HL-60/S4 treated with retinoic acid at 250 ng/mL for 4 days and 3 days (cell line): ENCODE results near the gene VSIG10.
"Not testable (repeated sequence)": the region's sequence is repeated elsewhere in the genome, so short reads cannot be mapped to it uniquely, and the experiment has no call there.

Experiments
- in situ Hi-C: fragments of 300-500 bp; cut with MboI; formaldehyde crosslinking; loops from 2 replicates; pipeline ENCODE4 v1.7.0; 2022; ENCODE audit warnings: low sequenced_read_pairs

The VSIG10 gene

DNA sequence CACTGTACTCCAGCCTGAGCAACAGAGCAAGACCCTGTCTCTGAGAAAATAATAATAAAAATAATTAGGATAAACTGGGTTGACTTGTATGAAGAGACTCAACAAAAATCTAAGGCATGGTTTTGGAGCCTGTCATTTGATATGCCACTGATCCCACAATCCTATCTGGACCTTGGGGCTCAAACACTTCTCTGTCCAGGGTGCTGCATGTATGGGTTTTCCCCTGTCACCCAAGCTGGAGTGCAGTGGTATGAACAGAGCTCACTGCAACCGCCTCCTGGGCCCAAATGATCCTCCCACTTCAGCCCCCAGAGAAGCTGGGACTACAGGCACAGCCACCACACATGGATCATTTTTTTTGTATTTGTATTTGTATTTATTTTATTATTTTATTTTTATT lies 5.3 kb upstream of the VSIG10 start:
- in situ Hi-C loops: no loop called here

DNA sequence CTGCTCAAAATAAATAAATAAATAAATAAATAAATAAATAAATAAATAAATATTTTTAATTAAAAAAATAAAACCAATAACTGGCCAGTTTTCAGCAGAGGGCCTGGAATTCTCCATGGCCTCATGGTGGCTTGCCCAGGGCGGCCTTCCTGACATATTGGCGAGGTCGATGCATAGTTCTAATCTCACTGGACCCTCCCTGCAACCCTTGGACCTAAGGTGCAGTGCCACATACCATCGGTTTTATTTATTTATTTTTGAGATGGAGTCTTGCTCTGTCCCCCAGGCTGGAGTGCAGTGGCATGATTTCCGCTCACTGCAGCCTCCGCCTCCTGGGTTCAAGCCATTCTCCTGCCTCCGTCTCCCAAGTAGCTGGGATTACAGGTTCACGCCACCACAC lies 3.9 kb upstream of the VSIG10 start:
- in situ Hi-C loops: no loop called here

DNA sequence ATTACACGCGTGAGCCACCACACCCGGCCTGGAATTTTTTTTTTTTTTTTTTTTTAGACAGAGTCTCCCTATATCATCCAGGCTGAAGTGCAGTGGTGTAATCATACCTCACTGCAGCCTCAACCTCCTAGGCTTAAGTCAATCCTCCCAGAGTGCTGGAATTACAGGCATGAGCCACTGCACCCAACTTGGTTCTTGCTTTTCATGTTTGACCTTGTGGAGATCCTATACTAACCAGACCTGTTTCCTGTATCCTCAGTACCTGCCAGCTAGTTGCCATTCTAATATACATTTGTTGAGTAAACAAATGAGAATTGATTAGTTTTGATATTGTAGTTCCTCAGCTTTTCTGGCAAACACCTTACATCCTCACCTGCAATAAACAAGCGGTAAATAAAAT lies 3.2 kb upstream of the VSIG10 start:
- in situ Hi-C loops: no loop called here

DNA sequence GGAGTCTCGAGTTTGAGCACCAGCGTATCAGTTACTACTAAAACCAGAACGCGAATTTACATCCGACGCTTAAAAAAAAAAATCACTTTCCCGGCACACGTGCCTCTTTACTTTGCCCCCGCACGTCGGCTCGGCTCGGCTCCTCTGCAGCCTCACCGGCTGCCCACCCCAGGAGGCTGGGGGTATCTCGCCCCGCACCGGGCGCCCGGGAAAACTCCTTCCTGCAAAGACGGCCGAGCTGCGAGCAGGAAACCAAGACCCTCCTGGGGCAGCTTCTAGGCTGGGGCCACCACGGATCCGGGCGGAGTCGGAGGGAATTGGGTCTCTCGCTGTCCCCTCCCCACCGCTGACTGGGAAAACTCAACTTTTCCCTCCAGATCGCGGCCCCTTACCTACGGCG lies 610 bp downstream of the VSIG10 start:
- in situ Hi-C loops: no loop called here

DNA sequence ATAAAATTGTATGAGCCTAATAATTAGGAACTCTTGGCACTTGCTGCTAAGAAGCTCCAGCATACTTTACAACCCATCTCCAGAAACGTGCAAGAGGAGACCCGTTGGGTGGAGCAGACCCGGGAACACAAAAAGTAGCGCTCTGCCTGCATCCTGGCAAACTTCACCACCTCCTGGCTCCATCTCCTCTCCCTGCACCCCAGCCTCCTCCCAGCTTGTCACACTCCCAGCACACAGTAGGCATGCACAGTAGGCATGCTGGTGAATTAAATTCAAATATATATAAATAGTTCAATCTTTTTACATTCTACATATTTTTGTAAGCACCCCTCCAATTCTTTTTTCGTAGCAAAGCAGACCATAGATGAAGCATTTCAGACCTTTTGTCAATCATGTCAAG lies 1.2 kb downstream of the VSIG10 start:
- in situ Hi-C loops: no loop called here

DNA sequence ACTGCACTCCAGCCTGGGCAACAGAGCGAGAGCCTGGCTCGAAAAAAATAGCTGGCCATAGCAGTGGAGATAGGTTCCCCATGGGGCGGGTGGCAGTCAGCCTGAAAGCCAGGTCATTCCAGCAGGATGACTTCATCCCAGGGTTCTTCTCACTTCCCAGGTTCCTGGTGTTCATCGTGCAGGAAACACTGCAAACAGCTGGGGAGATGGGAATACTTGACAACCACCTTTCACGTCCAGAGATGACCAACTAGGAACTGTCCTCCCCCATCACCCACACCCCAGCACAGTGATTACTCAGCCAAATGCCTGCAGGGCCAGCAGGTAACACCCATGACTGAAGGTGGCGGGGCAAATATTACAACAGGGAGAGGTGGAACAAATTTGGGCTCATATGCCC lies 1.7 kb downstream of the VSIG10 start:
- in situ Hi-C loops: no loop called here

DNA sequence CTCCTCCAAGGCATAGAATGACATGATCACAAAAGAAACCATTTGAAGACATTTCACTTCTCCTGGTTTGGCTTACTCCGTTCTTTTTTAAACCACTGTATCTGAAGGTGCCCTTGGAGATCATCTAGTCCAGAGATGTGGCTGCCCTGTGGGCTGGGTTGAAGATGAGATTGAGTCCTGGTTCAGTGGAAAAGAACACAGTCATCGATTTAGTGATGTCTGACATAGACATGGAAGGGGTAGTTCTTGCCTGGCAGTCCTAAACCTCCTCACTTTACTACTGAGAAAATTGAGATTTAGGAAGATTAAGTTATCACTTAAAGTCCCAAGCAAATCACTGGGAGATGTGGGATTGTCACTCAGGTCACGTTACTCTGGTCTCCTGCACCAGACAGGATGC lies 2.8 kb downstream of the VSIG10 start:
- in situ Hi-C loops: no loop called here

DNA sequence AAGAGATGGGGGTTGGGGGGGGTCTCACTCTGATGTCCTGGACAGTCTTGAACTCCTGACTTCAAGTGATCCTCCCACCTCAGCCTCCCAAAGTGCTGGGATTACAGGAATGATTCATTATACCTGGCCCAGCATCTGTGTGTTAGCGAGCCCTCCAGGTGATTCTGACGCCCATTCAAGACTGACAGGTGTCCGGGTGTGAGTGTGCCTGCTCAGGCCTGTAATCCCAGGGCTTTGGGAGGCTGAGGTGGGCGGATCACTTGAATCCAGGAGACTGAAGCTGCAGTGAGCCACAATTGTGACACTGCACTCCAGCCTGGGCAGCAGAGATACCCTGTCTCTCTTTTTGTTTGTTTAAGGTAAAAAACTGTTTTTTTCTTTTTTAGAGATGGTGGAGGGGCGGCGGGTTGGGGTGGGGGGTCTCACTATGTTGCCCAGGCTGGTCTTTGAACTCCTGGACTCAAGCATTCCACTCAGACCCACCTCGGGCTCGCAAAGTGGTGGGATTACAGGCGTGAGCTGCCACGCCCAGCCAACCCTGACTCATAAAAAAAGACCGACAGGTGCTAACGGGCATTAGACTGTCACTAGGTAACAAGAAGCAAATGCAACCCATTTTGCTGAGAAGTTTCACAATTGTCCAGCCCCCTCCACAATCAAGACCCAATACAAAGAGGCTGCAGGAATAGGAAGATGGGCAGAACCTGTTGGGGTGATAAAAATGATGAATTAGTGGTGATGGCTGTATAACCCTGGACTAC lies 4.7 kb downstream of the VSIG10 start:
- in situ Hi-C loops: no loop called here

DNA sequence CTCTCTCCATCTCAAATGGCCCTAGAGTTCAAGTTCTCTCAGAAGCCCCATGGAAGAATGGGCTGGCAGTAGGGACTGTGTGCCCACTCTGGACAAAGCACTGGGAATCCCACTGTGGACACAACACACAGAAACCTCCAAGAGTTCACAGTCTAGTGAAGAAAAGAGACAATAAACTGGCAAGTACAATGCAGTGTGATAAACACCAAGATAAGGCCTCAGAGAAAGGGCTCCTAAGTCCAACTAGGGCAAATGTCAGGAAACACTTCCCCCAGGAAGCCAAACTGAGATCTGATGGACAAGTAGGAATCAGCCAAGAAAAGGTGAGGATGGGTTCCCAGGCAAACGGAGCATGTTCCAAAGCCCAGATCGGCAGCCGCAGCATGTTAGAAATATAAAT lies 5.4 kb downstream of the VSIG10 start:
- in situ Hi-C loops: no loop called here

DNA sequence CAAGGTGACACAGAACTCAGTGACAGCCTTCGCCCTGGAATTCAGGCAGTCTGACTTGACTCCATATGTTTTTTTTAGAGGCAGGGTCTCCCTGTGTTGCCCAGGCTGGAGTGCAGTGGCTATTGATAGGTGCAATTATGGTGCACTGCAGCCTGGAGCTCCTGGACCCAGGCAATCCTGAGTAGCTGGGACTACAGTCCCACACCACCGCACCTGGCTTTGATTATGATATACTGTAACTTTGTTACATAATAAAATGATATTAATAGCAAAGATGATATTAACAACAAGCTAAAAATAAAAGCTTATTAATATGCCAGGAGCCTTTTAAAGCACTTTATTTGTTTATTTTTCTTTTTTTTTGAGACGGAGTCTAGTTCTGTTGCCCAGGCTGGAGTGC lies 9.8 kb downstream of the VSIG10 start:
- in situ Hi-C loops: no loop called here

DNA sequence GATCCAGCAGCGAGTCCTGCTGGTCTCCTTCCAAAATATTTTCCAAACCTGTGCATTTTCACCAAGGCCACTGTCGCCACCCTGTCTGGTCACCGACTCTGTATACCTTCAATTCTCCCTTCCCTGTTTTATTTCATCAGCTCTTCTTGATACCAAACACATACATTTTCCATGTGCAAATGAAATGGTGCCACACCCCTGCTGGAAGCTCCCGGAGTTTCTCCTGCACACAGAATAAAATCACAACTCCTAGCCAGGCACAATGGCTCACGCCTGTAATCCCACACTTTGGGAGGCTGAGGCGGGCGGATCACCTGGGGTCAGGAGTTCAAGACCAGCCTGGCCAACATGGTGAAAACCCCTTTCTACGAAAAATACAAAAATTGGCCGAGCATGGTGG lies 14.0 kb downstream of the VSIG10 start:
- in situ Hi-C loops: no loop called here

DNA sequence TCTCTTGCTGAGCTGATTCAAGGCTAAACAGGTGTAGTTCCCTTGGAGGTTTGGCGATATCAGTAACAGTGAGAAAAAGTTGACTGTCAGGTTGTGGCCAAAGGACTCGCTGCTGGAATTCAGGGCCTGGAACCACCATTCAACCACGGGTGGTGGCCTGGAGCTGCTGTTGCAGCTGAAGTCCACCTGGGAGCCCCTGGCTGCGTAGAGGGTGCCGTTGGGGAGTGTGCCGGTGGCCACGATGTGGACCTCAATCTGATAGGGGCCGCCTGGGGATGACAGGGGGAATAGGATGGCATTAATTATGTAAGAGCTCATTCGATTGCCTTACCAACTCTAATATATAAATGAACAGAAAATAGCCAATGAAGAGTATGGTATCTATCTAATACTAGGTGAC lies 21.6 kb downstream of the VSIG10 start:
- in situ Hi-C loops: no loop called here

DNA sequence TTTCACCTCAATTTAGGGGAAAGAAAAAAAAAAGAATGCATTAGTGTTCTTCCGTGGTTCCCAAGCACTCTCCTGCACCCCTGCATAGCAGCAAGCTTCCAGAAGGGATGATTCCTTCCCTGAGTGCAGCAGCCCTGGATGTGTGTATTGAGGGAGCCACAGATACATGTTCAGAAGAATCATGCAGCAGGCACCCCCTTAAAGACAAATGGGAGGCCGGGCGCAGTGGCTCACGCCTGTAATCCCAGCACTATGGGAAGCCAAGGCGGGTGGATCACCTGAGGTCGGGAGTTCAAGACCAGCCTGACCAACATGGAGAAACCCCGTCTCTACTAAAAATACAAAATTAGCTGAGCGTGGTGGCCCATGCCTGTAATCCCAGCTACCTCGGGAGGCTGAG lies 22.3 kb downstream of the VSIG10 start:
- in situ Hi-C loops: not testable (repeated sequence)

DNA sequence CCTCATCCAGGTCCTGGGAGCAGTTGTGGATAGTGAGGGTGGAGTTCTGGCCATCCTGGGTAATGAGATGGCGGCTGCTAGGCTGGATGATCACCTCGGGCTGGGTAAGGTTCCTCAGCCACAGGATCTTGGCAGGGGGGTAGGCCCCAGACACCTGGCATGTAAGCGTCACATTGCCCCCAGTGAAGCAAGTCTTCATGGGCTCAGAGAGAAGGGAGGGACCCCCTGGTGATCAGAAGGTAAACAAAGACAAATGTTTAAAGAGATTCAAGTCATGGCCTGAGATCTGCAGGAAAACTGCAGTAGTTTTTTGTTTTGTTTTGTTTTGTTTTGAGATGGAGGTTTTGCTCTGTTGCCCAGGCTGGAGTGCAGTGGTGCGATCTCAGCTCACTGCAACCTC lies 30.0 kb downstream of the VSIG10 start:
- in situ Hi-C loops: no loop called here

DNA sequence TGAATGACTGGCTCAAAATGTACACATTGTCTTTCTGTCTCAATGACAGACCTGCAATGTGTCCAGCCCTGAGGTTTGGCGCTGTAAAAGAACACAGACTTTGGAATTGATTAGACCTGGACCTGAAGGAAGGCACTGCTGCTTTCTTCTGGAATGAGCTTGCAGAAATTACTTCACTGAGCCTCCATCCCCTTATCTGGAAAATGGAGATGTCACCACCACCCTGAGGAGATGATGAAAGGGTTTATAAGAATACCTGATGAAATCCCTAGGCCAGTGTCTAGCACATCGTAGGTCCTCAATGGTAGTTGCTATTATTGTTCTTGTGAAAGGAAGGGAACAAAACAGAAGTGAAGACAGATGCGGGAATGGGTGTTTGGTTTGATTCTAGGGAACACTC lies 33.2 kb downstream of the VSIG10 start:
- in situ Hi-C loops: no loop called here

DNA sequence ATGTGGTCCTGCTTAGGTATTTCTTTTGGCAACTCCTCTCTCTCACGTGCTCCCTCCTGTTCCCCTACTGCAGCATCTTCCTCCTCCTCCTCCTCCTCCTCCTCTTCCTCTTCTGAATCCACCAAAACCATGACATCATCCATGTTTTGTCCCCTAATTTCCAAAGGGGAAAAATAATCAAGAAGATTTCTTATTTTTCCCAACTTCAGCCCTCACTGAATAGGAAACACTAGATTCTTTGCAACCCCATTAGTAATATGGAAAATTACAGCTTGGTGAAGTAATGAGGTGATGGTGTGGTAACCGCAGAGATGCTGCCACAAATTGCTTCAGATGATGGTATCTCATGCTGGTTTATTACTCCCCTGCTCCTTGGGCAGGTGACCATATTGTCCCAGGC lies 35.4 kb downstream of the VSIG10 start:
- in situ Hi-C loops: no loop called here

DNA sequence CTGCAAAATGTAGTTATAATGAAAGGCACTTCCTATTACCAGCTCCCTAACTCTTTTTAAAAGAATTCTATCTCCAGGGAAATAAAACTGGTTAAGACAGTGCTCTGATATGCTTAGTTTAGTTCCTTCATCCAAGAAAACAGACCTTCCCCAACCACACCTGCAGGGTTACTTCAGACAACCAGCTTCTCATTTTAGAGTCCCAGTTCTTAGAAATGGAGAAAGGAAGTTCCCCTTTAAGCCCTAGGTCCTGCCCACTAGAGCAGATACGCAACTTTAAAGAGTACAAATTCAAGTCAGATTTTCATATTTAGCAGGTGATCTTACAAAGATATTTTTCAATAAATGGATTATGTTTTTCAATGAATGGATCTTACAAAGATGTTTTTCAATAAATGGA lies 38.4 kb downstream of the VSIG10 start:
- in situ Hi-C loops: no loop called here

DNA sequence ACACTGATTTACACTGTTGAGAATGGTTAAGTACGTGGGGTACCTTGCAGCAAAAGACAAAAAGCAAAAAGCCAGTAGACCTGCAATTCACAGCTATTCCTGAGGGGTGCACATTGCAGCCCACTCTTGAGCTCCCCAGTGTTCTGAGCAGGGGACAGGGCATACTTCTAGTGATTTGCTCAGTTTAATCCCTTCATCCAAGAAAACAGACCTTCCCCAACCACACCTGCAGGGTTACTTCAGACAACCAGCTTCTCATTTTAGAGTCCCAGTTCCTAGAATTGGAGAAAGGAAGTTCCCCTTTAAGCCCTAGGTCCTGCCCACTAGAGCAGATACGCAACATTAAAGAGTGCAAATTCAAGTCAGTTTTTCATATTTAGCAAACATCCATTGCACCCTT lies 39.2 kb downstream of the VSIG10 start:
- in situ Hi-C loops: no loop called here

DNA sequence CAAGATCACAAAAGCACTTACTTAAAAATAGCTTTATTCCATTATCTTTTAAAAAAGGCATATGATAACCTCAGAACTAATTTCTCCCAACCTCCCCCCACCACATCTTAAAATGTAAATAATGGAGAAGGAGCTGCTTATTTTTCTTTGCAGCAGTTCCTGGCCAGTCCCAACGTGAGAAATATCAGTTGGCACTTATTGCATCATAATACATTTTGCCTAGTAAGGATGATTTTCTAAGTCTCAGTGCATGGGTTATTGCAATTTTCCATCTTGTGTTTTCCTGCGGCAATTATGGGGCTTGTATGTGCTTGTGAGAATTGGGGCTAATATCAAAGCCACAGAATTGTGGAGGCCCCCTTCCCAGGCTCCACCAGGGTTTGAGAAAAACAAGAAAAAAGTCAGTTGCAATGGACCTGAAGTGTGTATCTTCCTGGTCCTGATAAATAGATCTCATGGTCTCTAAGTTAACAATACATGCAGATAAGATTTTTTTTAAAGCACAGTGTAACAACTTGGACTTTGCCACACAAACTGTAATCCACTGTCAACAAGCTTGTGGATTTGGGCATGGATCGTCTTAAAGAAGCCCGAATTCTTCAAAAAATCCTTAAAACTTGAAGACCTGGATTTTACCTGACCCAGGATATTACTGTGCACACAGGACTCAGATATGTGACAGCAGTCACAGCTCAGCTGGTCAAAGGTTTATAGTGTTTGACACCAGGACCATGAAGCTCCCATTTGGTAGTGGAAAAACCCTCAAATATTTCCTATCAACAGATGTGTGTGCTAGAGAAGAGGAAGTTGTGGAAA lies 40.0 kb downstream of the VSIG10 start:
- in situ Hi-C loops: no loop called here

DNA sequence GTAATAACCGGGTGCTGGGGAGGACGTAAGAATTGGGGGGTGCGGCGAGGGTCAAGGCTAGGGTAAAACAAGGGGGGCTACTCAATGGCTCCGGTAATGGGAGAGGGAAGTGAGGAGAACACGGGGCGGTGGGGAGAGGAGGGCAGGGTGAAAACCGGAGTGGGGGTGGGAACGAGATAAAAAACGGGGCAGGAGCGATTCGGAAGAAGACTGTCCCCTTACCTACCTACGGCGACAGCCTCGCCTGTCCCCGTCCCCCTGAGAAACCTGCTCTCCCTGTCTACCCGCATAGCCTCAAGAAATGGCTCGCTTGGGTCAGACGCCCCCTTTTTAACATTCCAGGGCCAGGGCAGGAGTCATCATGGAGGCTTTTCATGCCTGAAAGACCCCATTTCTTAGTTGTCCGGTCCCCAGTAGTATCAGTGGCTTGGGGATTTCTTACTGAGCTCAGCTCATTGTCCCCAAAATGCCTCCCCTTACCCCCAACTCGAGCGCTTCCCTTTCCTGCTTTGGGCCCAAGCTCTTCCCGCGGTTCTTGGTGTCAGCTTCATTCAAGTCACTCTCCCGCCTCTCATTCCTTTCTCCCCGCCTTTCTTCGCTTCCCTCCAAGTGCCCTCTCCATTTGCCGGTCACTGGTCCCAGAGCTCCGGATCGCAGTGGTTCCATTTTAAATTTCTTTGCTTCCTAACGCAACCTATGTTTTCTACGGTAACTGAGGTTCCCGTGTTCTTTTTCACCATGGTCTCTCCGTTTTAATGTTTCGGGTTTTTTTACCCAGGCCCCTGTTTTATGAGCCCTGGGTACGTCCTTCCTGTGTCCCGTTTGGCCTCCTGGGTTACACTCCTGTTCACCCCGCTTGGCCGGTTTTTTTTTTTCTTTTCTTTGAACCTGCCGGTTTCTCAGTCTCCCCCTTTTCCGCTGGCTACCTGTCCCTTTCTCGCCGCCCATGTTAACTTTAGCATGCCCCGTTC lies 41.7 kb downstream of the VSIG10 start:
- in situ Hi-C loops: no loop called here
